Breast epithelium (tissue), 3 donors: ENCODE measurements around the gene SPIN1.

Experiments used
- CTCF ChIP-seq, 3 donors: fragments of 450-650 bp; IDR thresholded peaks; one replicate each; pipeline ENCODE4 v1.5.1; 2016 to 2017; ENCODE audit warnings: antibody characterized with exemption in 3 of 3, mild to moderate bottlenecking in 3 of 3, moderate library complexity in 3 of 3
- POLR2A ChIP-seq: fragments of 450-650 bp; IDR thresholded peaks from one replicate; pipeline ENCODE4 v1.6.1; 2016; ENCODE audit warnings: antibody characterized with exemption, mild to moderate bottlenecking, moderate library complexity
- POLR2AphosphoS5 ChIP-seq, 3 donors: sonication (generic); formaldehyde crosslinking; IDR thresholded peaks; one replicate each; pipeline ENCODE4 v1.6.1; 2017; ENCODE audit warnings: antibody characterized with exemption in 3 of 3

- TF ChIP-seq CTCF (IDR thresholded peaks at IDR 0.05) (no peak), POLR2A (no peak), POLR2AphosphoS5 (IDR thresholded peaks at IDR 0.05) (no peak)
Observed at GRCh38 chr9:88441301-88442007, 53.2 kb downstream of the SPIN1 start.
